B cell (primary cell): ENCODE measurements around the gene TMEM108. TPM values are rescaled to one million over a fixed set of nuclear protein-coding genes. Genes with fewer than 3 reads are reported as not detected.

ENCODE experiments used
- ATAC-seq: fragments of 200-7000 bp; cut with Tn5 transposase; one replicate; pipeline ENCODE4 v1.10.0; 2021; ENCODE audit warnings: low read depth, mild to moderate bottlenecking, moderate number of reproducible peaks, moderate library complexity
- CTCF ChIA-PET: fragments of 350-600 bp; sonication (Branson Sonifier 250); formaldehyde crosslinking; loops from one replicate; lab custom pipeline; 2021; ENCODE audit warnings: antibody characterized with exemption, inconsistent platforms; lab: Charles Lee
- POLR2A ChIA-PET: fragments of 350-600 bp; sonication (Branson Sonifier 250); formaldehyde crosslinking; loops from one replicate; lab custom pipeline; 2021; ENCODE audit warnings: antibody characterized with exemption; lab: Charles Lee
- DNase-seq: peaks from one replicate; pipeline ENCODE4 v3.0.0; 2013
- H2AFZ ChIP-seq: 2 replicates; pipeline ENCODE4 v1.6.1; 2012; ENCODE audit warnings: mild to moderate bottlenecking, low read depth, low read length; ENCODE audit not compliant: insufficient read depth, poor library complexity, severe bottlenecking
- H3K27ac ChIP-seq, 2 donors: 1 replicate in 1 of 2; 2 replicates in 1 of 2; pipeline ENCODE4 v1.5.1; 2012 to 2013; ENCODE audit warnings: low read length in 2 of 2, mild to moderate bottlenecking in 2 of 2, moderate library complexity in 1 of 2
- H3K27me3 ChIP-seq, 4 experiments: fragments of 200-600 bp in 1 of 4; sonication (generic) in 1 of 4; replicated peaks in 1 of 4; 1 replicate in 2 of 4; 2 replicates in 2 of 4; pipeline versions ENCODE4 v1.6.1 to v1.7.0; 2013 to 2016; ENCODE audit warnings: low read length in 3 of 4, mild to moderate bottlenecking in 2 of 4, mixed read lengths in 1 of 4, moderate library complexity in 1 of 4; ENCODE audit not compliant: insufficient read depth in 4 of 4, control insufficient read depth in 3 of 4; ENCODE audit errors: control extremely low read depth in 1 of 4
- H3K36me3 ChIP-seq, 2 experiments: replicated peaks in 1 of 2; 1 replicate in 1 of 2; 2 replicates in 1 of 2; pipeline versions ENCODE4 v1.6.1 to v1.7.1; 2013; ENCODE audit warnings: low read length in 1 of 2; ENCODE audit not compliant: insufficient read depth in 2 of 2, control insufficient read depth in 1 of 2; ENCODE audit errors: control extremely low read depth in 1 of 2, extremely low read depth in 1 of 2
- H3K4me1 ChIP-seq, 2 donors: fragments of 200-600 bp in 1 of 2; sonication (generic) in 1 of 2; 1 replicate in 1 of 2; 2 replicates in 1 of 2; pipeline versions ENCODE4 v1.5.1 to v1.6.1; 2013 to 2017; ENCODE audit warnings: low read length in 2 of 2; ENCODE audit not compliant: control insufficient read depth in 2 of 2, insufficient read depth in 2 of 2
- H3K4me2 ChIP-seq: replicated peaks from 2 replicates; pipeline ENCODE3; 2012; ENCODE audit warnings: mild to moderate bottlenecking, low read depth, low read length; ENCODE audit not compliant: poor library complexity, severe bottlenecking
- H3K4me3 ChIP-seq, 5 experiments: fragments of 200-600 bp in 1 of 5; sonication (generic) in 1 of 5; 1 replicate in 3 of 5; 2 replicates in 2 of 5; pipeline versions ENCODE4 v1.5.1 to v1.7.0; 2011 to 2016; ENCODE audit warnings: low read length in 4 of 5, mild to moderate bottlenecking in 4 of 5, low read depth in 2 of 5, control low read depth in 1 of 5, moderate library complexity in 1 of 5; ENCODE audit not compliant: insufficient read depth in 1 of 5; ENCODE audit errors: control extremely low read depth in 1 of 5, extremely low read depth in 1 of 5
- H3K79me2 ChIP-seq: fragments of 200-600 bp; sonication (generic); one replicate; pipeline ENCODE4 v1.6.0; 2016; ENCODE audit warnings: low read length; ENCODE audit not compliant: control insufficient read depth, insufficient read depth
- H3K9ac ChIP-seq: fragments of 200-600 bp; sonication (generic); 2 replicates; pipeline ENCODE4 v1.6.1; 2017; ENCODE audit warnings: mild to moderate bottlenecking, low read length, moderate library complexity
- H3K9me3 ChIP-seq, 3 donors: one replicate each; pipeline versions ENCODE4 v1.6.1 to v1.7.1; 2013; ENCODE audit warnings: low read length in 2 of 3; ENCODE audit not compliant: control insufficient read depth in 2 of 3, insufficient read depth in 1 of 3; ENCODE audit errors: control extremely low read depth in 1 of 3
- H4K20me1 ChIP-seq: 2 replicates; pipeline ENCODE4 v1.6.0; 2012; ENCODE audit warnings: mild to moderate bottlenecking, low read length; ENCODE audit not compliant: insufficient read depth, control insufficient read depth, poor library complexity, severe bottlenecking
- H3K27ac Mint-ChIP-seq: one replicate; pipeline ENCODE4 v1.8.0; 2021; ENCODE audit warnings: mixed read lengths
- H3K27me3 Mint-ChIP-seq: one replicate; pipeline ENCODE4 v1.8.0; 2021; ENCODE audit warnings: mixed read lengths
- H3K4me1 Mint-ChIP-seq: one replicate; pipeline ENCODE4 v1.8.0; 2021; ENCODE audit warnings: mixed read lengths
- H3K4me3 Mint-ChIP-seq: one replicate; pipeline ENCODE4 v1.8.0; 2021; ENCODE audit warnings: mixed read lengths
- H3K9me3 Mint-ChIP-seq: one replicate; pipeline ENCODE4 v1.8.0; 2022; ENCODE audit warnings: mixed read lengths; ENCODE audit not compliant: insufficient read depth
- EZH2 ChIP-seq: IDR thresholded peaks from 2 replicates; pipeline ENCODE4 v1.6.1; 2012; ENCODE audit warnings: borderline replicate concordance, low read depth, mild to moderate bottlenecking, moderate library complexity, low read length; ENCODE audit not compliant: insufficient read depth, poor library complexity, severe bottlenecking
- WGBS: methylation state at CpG from one replicate; pipeline ENCODE4 v1.1.5; 2013; ENCODE audit warnings: missing lambda C conversion rate; ENCODE audit not compliant: insufficient coverage; 5-methylcytosine and 5-hydroxymethylcytosine counted together
- intact Hi-C: fragments of 100-400 bp; cut with micrococcal nuclease; formaldehyde crosslinking; loops from one replicate; pipeline ENCODE4 v1.10.0; 2022
- polyA plus RNA-seq: library from polyadenylated mRNA; depleted of rRNA; stranded (reverse); fragments of >200 nt; gene quantifications from 2 replicates; pipeline ENCODE4 v1.2.3, GENCODE V29; 2012
- total RNA-seq, 2 donors: library from RNA; stranded (reverse); fragments of 120-200 nt in 1 of 2; gene quantifications; 1 replicate in 1 of 2; 2 replicates in 1 of 2; pipeline versions ENCODE4 v1.2.3 to v1.2.4, GENCODE V29; 2013 to 2022
- TF ChIP-seq, protein P1 (sequence below): fragments of 200-600 bp; IDR thresholded peaks from one replicate; pipeline ENCODE4 v1.8.0; 2022; ENCODE audit warnings: antibody characterized with exemption, mild to moderate bottlenecking

The TMEM108 gene
- total and polyA plus RNA-seq, 2 donors (not counting 1 experiment from before 2014, with no cell fraction given): not detected

DNA sequence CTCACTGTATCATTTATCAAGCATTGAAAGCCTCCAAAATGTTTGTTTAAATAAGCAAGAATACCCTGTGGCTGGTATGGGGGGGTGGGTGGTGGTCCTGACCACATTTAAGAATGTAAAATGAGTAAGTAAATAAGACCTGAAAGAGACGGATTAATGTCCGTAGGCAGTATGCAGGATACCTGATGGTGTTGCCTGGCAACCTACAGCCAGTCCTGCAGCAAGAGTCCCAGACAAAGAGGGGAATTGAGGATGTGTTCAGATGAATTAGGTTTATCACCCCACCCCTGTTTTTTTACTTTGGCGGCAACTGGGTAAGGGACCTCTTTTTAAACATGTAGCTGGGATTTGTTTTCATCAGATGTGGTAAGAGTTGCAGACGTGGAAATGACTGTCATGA, 261.9 kb downstream of the TMEM108 start:
- intact Hi-C loops: no loop called here
- Histone ChIP-seq H4K20me1 (no peaks in the 10 kb centered on the region), H3K4me3 (no peak overlapping the region), H3K27ac (no peak overlapping the region), H3K4me2 (no peak overlapping the region), H2AFZ (no peak overlapping the region), H3K79me2 (no peaks in the 10 kb centered on the region), H3K9me3 (peaks cover 0 to 4% (median 0%) of the 10 kb centered on the region in 3 donors), H3K27me3 (no peaks in the 10 kb centered on the region), H3K9ac (no peak overlapping the region), H3K36me3 (no peaks in the 10 kb centered on the region), H3K4me1 (no peaks in the 10 kb centered on the region)
- Mint-ChIP-seq H3K27me3 (peaks cover 3% of the 10 kb centered on the region), H3K9me3 (no peaks in the 10 kb centered on the region), H3K27ac (no peak overlapping the region), H3K4me3 (no peak overlapping the region), H3K4me1 (no peaks in the 10 kb centered on the region)
- 60% methylated on average over 3 of the region's 4 CpGs for WGBS
- TF ChIP-seq, protein P1, sequence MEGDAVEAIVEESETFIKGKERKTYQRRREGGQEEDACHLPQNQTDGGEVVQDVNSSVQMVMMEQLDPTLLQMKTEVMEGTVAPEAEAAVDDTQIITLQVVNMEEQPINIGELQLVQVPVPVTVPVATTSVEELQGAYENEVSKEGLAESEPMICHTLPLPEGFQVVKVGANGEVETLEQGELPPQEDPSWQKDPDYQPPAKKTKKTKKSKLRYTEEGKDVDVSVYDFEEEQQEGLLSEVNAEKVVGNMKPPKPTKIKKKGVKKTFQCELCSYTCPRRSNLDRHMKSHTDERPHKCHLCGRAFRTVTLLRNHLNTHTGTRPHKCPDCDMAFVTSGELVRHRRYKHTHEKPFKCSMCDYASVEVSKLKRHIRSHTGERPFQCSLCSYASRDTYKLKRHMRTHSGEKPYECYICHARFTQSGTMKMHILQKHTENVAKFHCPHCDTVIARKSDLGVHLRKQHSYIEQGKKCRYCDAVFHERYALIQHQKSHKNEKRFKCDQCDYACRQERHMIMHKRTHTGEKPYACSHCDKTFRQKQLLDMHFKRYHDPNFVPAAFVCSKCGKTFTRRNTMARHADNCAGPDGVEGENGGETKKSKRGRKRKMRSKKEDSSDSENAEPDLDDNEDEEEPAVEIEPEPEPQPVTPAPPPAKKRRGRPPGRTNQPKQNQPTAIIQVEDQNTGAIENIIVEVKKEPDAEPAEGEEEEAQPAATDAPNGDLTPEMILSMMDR: no peak
- TF ChIP-seq EZH2: no peak
- DNase-seq (no peak), ATAC-seq (no peak)
- ChIA-PET POLR2A (no interaction called here), CTCF (no interaction called here)

DNA sequence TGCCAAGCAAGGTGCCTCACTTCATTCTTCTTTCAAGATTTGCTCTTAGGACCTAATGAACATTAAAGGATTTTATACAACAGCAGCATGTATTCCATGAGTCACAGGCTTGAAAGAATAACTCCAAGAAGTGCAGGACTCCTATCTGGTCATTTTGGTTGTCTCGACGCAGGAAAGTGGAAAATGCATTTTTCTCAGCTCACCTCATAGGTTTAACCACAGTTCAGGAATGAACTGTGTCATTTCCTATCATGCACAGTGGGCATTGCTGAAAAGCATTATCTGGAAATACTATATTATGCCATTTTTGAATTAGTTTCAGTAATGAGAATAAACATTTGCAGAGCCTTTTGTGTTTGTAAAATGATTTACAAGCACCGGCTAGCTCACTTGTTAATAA, 263.0 kb downstream of the TMEM108 start:
- CTCF ChIA-PET: no interaction called here
- H3K4me2 ChIP-seq: no peak overlapping the region
- no peak for ATAC-seq

More for the DNA sequence above, 263.0 kb downstream of the TMEM108 start:
- Mint-ChIP-seq H3K4me3 (no peak overlapping the region), H3K27me3 (peaks cover 3% of the 10 kb centered on the region), H3K27ac (no peak overlapping the region), H3K4me1 (no peaks in the 10 kb centered on the region), H3K9me3 (no peaks in the 10 kb centered on the region)
- intact Hi-C loops: no loop called here
- Histone ChIP-seq H2AFZ (no peak overlapping the region), H3K36me3 (no peaks in the 10 kb centered on the region), H3K9ac (no peak overlapping the region), H3K27me3 (no peaks in the 10 kb centered on the region), H3K27ac (no peak overlapping the region), H3K79me2 (no peaks in the 10 kb centered on the region), H4K20me1 (no peaks in the 10 kb centered on the region), H3K9me3 (peaks cover 0 to 4% (median 0%) of the 10 kb centered on the region in 3 donors), H3K4me3 (no peak overlapping the region), H3K4me1 (no peaks in the 10 kb centered on the region)
- DNase-seq: no peak
- POLR2A ChIA-PET: no interaction called here
- TF ChIP-seq, protein P1: no peak
- TF ChIP-seq EZH2: no peak
- 80% methylated on average over 1 of the region's 3 CpGs for WGBS
